Caki2 (cell line): ENCODE data around the gene MED10. TPM values are rescaled to one million over a fixed set of nuclear protein-coding genes. Genes with fewer than 3 reads are reported as not detected.

Experiments
- DNase-seq: peaks from one replicate; pipeline ENCODE4 v3.0.0-alpha.2; 2015; ENCODE audit warnings: low read depth
- in situ Hi-C: cut with HindIII; loops from 2 replicates; pipeline ENCODE4 v1.10.0; 2016; ENCODE audit warnings: low sequenced_read_pairs, low pct_unique_long_range_greater_than_20kb, mixed read lengths
- total RNA-seq: library from RNA; depleted of rRNA; stranded (reverse); fragments of >200 nt; shearing (Covaris generic); gene quantifications from 2 replicates; pipeline ENCODE4 v1.2.3, GENCODE V29; 2014; ENCODE audit warnings: low replicate concordance; rRNA removed

Gene MED10
- 35.6 and 53.5 TPM in 2 replicates for total RNA-seq

GRCh38 chr5:6377905-6378765 lies at the start of gene MED10:
Gene MED10, minus strand, starts transcription at chr5:6378547. Its CDS starts 64 bp downstream, at chr5:6378483.
- DNase-seq = peak; percentile 79
- in situ Hi-C loops = no loop called here

GRCh38 chr5:6427694-6428093 lies 49.3 kb upstream of the MED10 start:
- no peak for DNase-seq
- in situ Hi-C loops = no loop called here

- in situ Hi-C loops = no loop called here
- no peak for DNase-seq
These were observed 46.4 kb upstream of the MED10 start for GRCh38 chr5:6424700-6425099.

- in situ Hi-C loops = no loop called here
- DNase-seq = no peak
These were observed 45.8 kb upstream of the MED10 start for GRCh38 chr5:6424110-6424659.

GRCh38 chr5:6423327-6424109 lies 45.2 kb upstream of the MED10 start:
- DNase-seq = no peak
- in situ Hi-C loops = no loop called here

GRCh38 chr5:6419340-6419852 lies 41.0 kb upstream of the MED10 start:
- no peak for DNase-seq
- in situ Hi-C loops = no loop called here

GRCh38 chr5:6418679-6419276 lies 40.4 kb upstream of the MED10 start:
- in situ Hi-C loops = no loop called here
- no peak for DNase-seq

GRCh38 chr5:6417657-6418056 lies 39.3 kb upstream of the MED10 start:
- in situ Hi-C loops = no loop called here

GRCh38 chr5:6412811-6413210 lies 34.5 kb upstream of the MED10 start:
- in situ Hi-C loops = no loop called here
- DNase-seq = no peak

More at GRCh38 chr5:6417657-6418056, 39.3 kb upstream of the MED10 start:
- DNase-seq = no peak

- in situ Hi-C loops = no loop called here
These were observed 32.8 kb upstream of the MED10 start for GRCh38 chr5:6411141-6411540.

GRCh38 chr5:6410421-6410820 lies 32.1 kb upstream of the MED10 start:
- no peak for DNase-seq
- in situ Hi-C loops = no loop called here

More at GRCh38 chr5:6411141-6411540, 32.8 kb upstream of the MED10 start:
- DNase-seq = no peak

GRCh38 chr5:6408627-6409446 lies 30.5 kb upstream of the MED10 start:
- no peak for DNase-seq
- in situ Hi-C loops = no loop called here

- DNase-seq = no peak
- in situ Hi-C loops = no loop called here
These were observed 29.9 kb upstream of the MED10 start for GRCh38 chr5:6408260-6408596.

GRCh38 chr5:6407558-6408259 lies 29.4 kb upstream of the MED10 start:
- in situ Hi-C loops = no loop called here
- DNase-seq = no peak

- in situ Hi-C loops = no loop called here
- no peak for DNase-seq
These were observed 27.2 kb upstream of the MED10 start for GRCh38 chr5:6405591-6405990.

- DNase-seq = no peak
- in situ Hi-C loops = no loop called here
These were observed 25.8 kb upstream of the MED10 start for GRCh38 chr5:6404129-6404528.

- in situ Hi-C loops = no loop called here
- no peak for DNase-seq
These were observed 25.1 kb upstream of the MED10 start for GRCh38 chr5:6403416-6403815.
